Type B pancreatic cell (in vitro differentiated cells): ENCODE results near the gene CST6. TPM values are rescaled to one million over a fixed set of nuclear protein-coding genes. Genes with fewer than 3 reads are reported as not detected.

Experiments used
- DNase-seq: peaks from one replicate; pipeline ENCODE4 v3.0.0; 2021; ENCODE audit warnings: mixed read lengths; ENCODE audit not compliant: unreplicated experiment; ENCODE audit errors: extremely low spot score
- H3K27ac Mint-ChIP-seq: 2 replicates; pipeline ENCODE4 v1.8.0; 2021; ENCODE audit warnings: mild to moderate bottlenecking, mixed read lengths
- H3K27me3 Mint-ChIP-seq: 2 replicates; pipeline ENCODE4 v1.8.0; 2021; ENCODE audit warnings: mixed read lengths
- H3K36me3 Mint-ChIP-seq: 2 replicates; pipeline ENCODE4 v1.8.0; 2021; ENCODE audit warnings: mixed read lengths
- H3K4me1 Mint-ChIP-seq: one replicate; pipeline ENCODE4 v1.8.0; 2021; ENCODE audit warnings: mixed read lengths; ENCODE audit not compliant: unreplicated experiment
- H3K4me3 Mint-ChIP-seq: 2 replicates; pipeline ENCODE4 v1.8.0; 2021; ENCODE audit warnings: mild to moderate bottlenecking, mixed read lengths
- H3K9me3 Mint-ChIP-seq: 2 replicates; pipeline ENCODE4 v1.8.0; 2021; ENCODE audit warnings: mixed read lengths
- CTCF ChIP-seq: fragments of 200-600 bp; sonication (generic); conservative IDR thresholded peaks from 2 replicates; pipeline ENCODE4 v1.5.0; 2021; ENCODE audit warnings: antibody characterized with exemption, mild to moderate bottlenecking
- total RNA-seq: library from RNA; stranded (reverse); gene quantifications from 2 replicates; pipeline ENCODE4 v1.2.1, GENCODE V29; 2021; ENCODE audit warnings: low replicate concordance

Gene CST6
- total RNA-seq, 1 donor from 2014 or later = not detected

GRCh38 chr11:65968600-65969482, 43.0 kb upstream of the CST6 start:
- peaks cover 36% of the 10 kb centered on the region for H3K36me3 Mint-ChIP-seq
- no peaks in the 10 kb centered on the region for H3K4me1 Mint-ChIP-seq
- H3K4me3 Mint-ChIP-seq = no peak overlapping the region
- no peak for DNase-seq
- peak overlapping the region; percentile 76 for H3K27ac Mint-ChIP-seq
- no peaks in the 10 kb centered on the region for H3K9me3 Mint-ChIP-seq
- TF ChIP-seq CTCF = no peak
- H3K27me3 Mint-ChIP-seq = no peaks in the 10 kb centered on the region

GRCh38 chr11:65972116-65972515, 39.7 kb upstream of the CST6 start:
- Mint-ChIP-seq H3K27me3 (no peaks in the 10 kb centered on the region), H3K36me3 (peaks cover 33% of the 10 kb centered on the region), H3K4me1 (no peaks in the 10 kb centered on the region), H3K4me3 (no peak overlapping the region), H3K27ac (no peak overlapping the region), H3K9me3 (no peaks in the 10 kb centered on the region)
- TF ChIP-seq CTCF = no peak
- no peak for DNase-seq

GRCh38 chr11:65973439-65974110, 38.2 kb upstream of the CST6 start:
- Mint-ChIP-seq H3K4me1 (no peaks in the 10 kb centered on the region), H3K27me3 (no peaks in the 10 kb centered on the region), H3K9me3 (no peaks in the 10 kb centered on the region), H3K27ac (no peak overlapping the region), H3K36me3 (peaks cover 29% of the 10 kb centered on the region), H3K4me3 (no peak overlapping the region)
- no peak for DNase-seq
- TF ChIP-seq CTCF = no peak

- Mint-ChIP-seq H3K27me3 (no peaks in the 10 kb centered on the region), H3K4me1 (no peaks in the 10 kb centered on the region), H3K27ac (no peak overlapping the region), H3K36me3 (peaks cover 18% of the 10 kb centered on the region), H3K4me3 (no peak overlapping the region), H3K9me3 (no peaks in the 10 kb centered on the region)
- no peak for TF ChIP-seq CTCF
- DNase-seq = no peak
Observed at GRCh38 chr11:65975771-65976170, 36.0 kb upstream of the CST6 start.

GRCh38 chr11:65976216-65977176, 35.3 kb upstream of the CST6 start:
- Mint-ChIP-seq H3K9me3 (no peaks in the 10 kb centered on the region), H3K27ac (no peak overlapping the region), H3K4me1 (no peaks in the 10 kb centered on the region), H3K27me3 (no peaks in the 10 kb centered on the region), H3K36me3 (peaks cover 18% of the 10 kb centered on the region), H3K4me3 (no peak overlapping the region)
- TF ChIP-seq CTCF = no peak
- DNase-seq = no peak
